ENCODE results near the gene SLC6A18. TPM values are rescaled to one million over a fixed set of nuclear protein-coding genes. Genes with fewer than 3 reads are reported as not detected.

Gene SLC6A18
- total and polyA plus RNA-seq, 2 of the 4 experiments (the other 2 are of a cell fraction) = not detected

- H2BK20ac ChIP-seq (ENCODE audit: low read depth, low read length) = no peak overlapping the region
- no peak overlapping the region for H3K14ac ChIP-seq (replicated peaks; ENCODE audit: low read depth, low read length)
- no peaks in the 10 kb centered on the region for H4K20me1 ChIP-seq (ENCODE audit: insufficient read depth, low read length)
- TF ChIP-seq RAD21 (IDR thresholded peaks at IDR 0.05; ENCODE audit: low read length) (no peak), RCOR1 (IDR thresholded peaks at IDR 0.05; ENCODE audit: insufficient replicate concordance, low read length) (no peak), CEBPB (IDR thresholded peaks at IDR 0.05; ENCODE audit: low read depth, low read length) (no peak)
- TF ChIP-seq, protein P1, sequence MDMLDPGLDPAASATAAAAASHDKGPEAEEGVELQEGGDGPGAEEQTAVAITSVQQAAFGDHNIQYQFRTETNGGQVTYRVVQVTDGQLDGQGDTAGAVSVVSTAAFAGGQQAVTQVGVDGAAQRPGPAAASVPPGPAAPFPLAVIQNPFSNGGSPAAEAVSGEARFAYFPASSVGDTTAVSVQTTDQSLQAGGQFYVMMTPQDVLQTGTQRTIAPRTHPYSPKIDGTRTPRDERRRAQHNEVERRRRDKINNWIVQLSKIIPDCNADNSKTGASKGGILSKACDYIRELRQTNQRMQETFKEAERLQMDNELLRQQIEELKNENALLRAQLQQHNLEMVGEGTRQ (IDR thresholded peaks at IDR 0.05; ENCODE audit: low read depth, low read length) = no peak
- no peak overlapping the region for H3K9ac ChIP-seq (ENCODE audit: low read depth, low read length)
- no peaks in the 10 kb centered on the region for H3K36me3 ChIP-seq (ENCODE audit: control insufficient read depth, insufficient read depth, low read length)
- H2BK120ac ChIP-seq (ENCODE audit: low read depth, low read length) = no peak overlapping the region
- H3K9me3 ChIP-seq (ENCODE audit: control insufficient read depth, insufficient read depth, low read length) = no peaks in the 10 kb centered on the region
- ATAC-seq (ENCODE audit: low read depth) = no peak
- no peak overlapping the region for H3K56ac ChIP-seq (ENCODE audit: extremely low read depth, insufficient read depth, low read length)
- no peak overlapping the region for H2BK5ac ChIP-seq (ENCODE audit: low read depth, low read length, poor library complexity, severe bottlenecking)
- no peak overlapping the region for H3K4me2 ChIP-seq (ENCODE audit: low read depth, low read length)
- dilution Hi-C loops (cut with HindIII; ENCODE audit: low sequenced_read_pairs, unreplicated experiment) = no loop called here
- H3K18ac ChIP-seq (ENCODE audit: low read depth, low read length) = no peak overlapping the region
- no peak overlapping the region for H3K4me3 ChIP-seq (ENCODE audit: insufficient read depth, low read depth, low read length)
- H2BK15ac ChIP-seq (ENCODE audit: low read depth, low read length) = no peak overlapping the region
- no peak overlapping the region for H3K4ac ChIP-seq (ENCODE audit: low read depth, low read length)
- H2AFZ ChIP-seq (replicated peaks; ENCODE audit: low read length, poor library complexity) = no peak overlapping the region
- peaks cover 3% of the 10 kb centered on the region; the same call in 1 of the 2 replicates for H3K27me3 ChIP-seq (ENCODE audit: control insufficient read depth, insufficient read depth, low read length)
- no peak overlapping the region for H3K27ac ChIP-seq (ENCODE audit: insufficient read depth, low read length)
- H4K5ac ChIP-seq (ENCODE audit: low read depth, low read length) = no peak overlapping the region
- H3K23ac ChIP-seq (ENCODE audit: low read depth, low read length) = no peak overlapping the region
- no peak overlapping the region for H4K91ac ChIP-seq (ENCODE audit: insufficient read depth, low read depth, low read length)
- no peaks in the 10 kb centered on the region for H3K9me1 ChIP-seq (ENCODE audit: insufficient read depth, low read length)
- no peak overlapping the region for H4K8ac ChIP-seq (ENCODE audit: low read depth in 2 of 2, low read length in 2 of 2)
- H2AK9ac ChIP-seq (replicated peaks; ENCODE audit: low read depth, low read length, poor library complexity) = no peak overlapping the region
- no peak for DNase-seq
- H3K4me1 ChIP-seq (ENCODE audit: control insufficient read depth, insufficient read depth, low read length) = no peaks in the 10 kb centered on the region
- intact Hi-C loops (cut with micrococcal nuclease) = no loop called here
- ChIA-PET POLR2A (ENCODE audit: unreplicated experiment) (interaction anchor here (0.6 kb wide), 1 partner anchor 37 kb away, joined by 17 read pairs; no protein-coding TSS in a partner anchor), CTCF (no interaction called here)
- no CpG with 5 or more reads among the region's 6 CpGs for WGBS, 2 experiments (ENCODE audit: extremely low coverage in 2 of 2, insufficient read length in 1 of 2)
- no peaks in the 10 kb centered on the region for H3K79me1 ChIP-seq (ENCODE audit: low read depth in 1 of 2, low read length in 2 of 2)
- H2AK5ac ChIP-seq (ENCODE audit: low read depth, low read length) = no peak overlapping the region
- BruUV-seq (replicated peaks) = no TSS peak
- in situ Hi-C loops (cut with MboI; ENCODE audit: low sequenced_read_pairs) = no loop called here
These were observed 22.6 kb downstream of the SLC6A18 start for GRCh38 chr5:1247811-1248210.
